Fibroblast of lung (primary cell): Measurements from ENCODE around the gene HPN.

ENCODE experiments used
- CTCF ChIP-seq, 2 donors: IDR thresholded peaks in 1 of 2; conservative IDR thresholded peaks in 1 of 2; 1 replicate in 1 of 2; 2 replicates in 1 of 2; pipeline ENCODE4 v1.5.1; 2011 to 2012; ENCODE audit warnings: low read length in 2 of 2, control low read depth in 1 of 2, inconsistent platforms in 1 of 2, low read depth in 1 of 2, mild to moderate bottlenecking in 1 of 2
- EZH2 ChIP-seq: IDR thresholded peaks from 2 replicates; pipeline ENCODE4 v1.5.1; 2012; ENCODE audit warnings: low read length, control low read depth, mild to moderate bottlenecking; ENCODE audit errors: missing control alignments

- no peak for TF ChIP-seq CTCF (conservative IDR thresholded peaks at IDR 0.05 in 1 of 2, IDR thresholded peaks at IDR 0.05 in 1 of 2; ENCODE audit: low read depth in 1 of 2, low read length in 2 of 2)
- no peak for TF ChIP-seq EZH2
Measured at GRCh38 chr19:35099155-35099896, 57.8 kb downstream of the HPN start.
